ENCODE measurements around the gene SMC3.

- TF ChIP-seq CTCF (IDR thresholded peaks at IDR 0.05 in 8 of 11, conservative IDR thresholded peaks at IDR 0.05 in 3 of 11) = no peak
- no peak for TF ChIP-seq POLR2A (IDR thresholded peaks at IDR 0.05)
- no peak for TF ChIP-seq POLR2AphosphoS5 (IDR thresholded peaks at IDR 0.05)
Measured at GRCh38 chr10:110544958-110545537, 22.4 kb upstream of the SMC3 start.

All from spleen (tissue), 7 donors.